ENCODE data around the gene RGL2.

GRCh38 chr6:33323623-33323948 is 24.8 kb upstream of the RGL2 start:
- TF ChIP-seq CTCF (IDR thresholded peaks at IDR 0.05) (no peak), POLR2A (IDR thresholded peaks at IDR 0.05) (no peak)

Measured in uterus (tissue), 2 donors.